Right lobe of liver (tissue), 6 donors: Measurements from ENCODE around the gene SCNN1A. TPM values are rescaled to one million over a fixed set of nuclear protein-coding genes. Genes with fewer than 3 reads are reported as not detected.

Source experiments
- ATAC-seq, 4 donors: fragments of 200-7000 bp; cut with Tn5 transposase; one replicate each; pipeline ENCODE4 v1.9.1; 2020; ENCODE audit warnings: mild to moderate bottlenecking in 4 of 4, moderate library complexity in 4 of 4
- DNase-seq, 3 donors: peaks; one replicate each; pipeline ENCODE4 v3.0.0-alpha.2; 2020
- H3K27ac ChIP-seq, 3 donors: fragments of 200-600 bp; one replicate each; pipeline ENCODE4 v1.8.0; 2022
- H3K27me3 ChIP-seq, 2 donors: fragments of 200-600 bp; one replicate each; pipeline ENCODE4 v1.8.0; 2022
- H3K36me3 ChIP-seq, 4 donors: fragments of 200-600 bp; sonication (generic) in 1 of 4; one replicate each; pipeline versions ENCODE4 v1.5.1 to v1.8.0; 2017 to 2022; ENCODE audit warnings: control low read depth in 1 of 4
- H3K4me1 ChIP-seq, 4 donors: fragments of 200-600 bp; sonication (generic) in 1 of 4; one replicate each; pipeline versions ENCODE4 v1.5.1 to v1.8.0; 2017 to 2022; ENCODE audit warnings: control low read depth in 1 of 4
- H3K4me3 ChIP-seq, 3 donors: fragments of 200-600 bp; one replicate each; pipeline ENCODE4 v1.8.0; 2022
- H3K9me3 ChIP-seq, 4 donors: fragments of 200-600 bp; sonication (generic) in 1 of 4; one replicate each; pipeline versions ENCODE4 v1.5.1 to v1.8.0; 2017 to 2022; ENCODE audit warnings: control low read depth in 1 of 4
- POLR2A ChIP-seq: fragments of 450-650 bp; IDR thresholded peaks from one replicate; pipeline ENCODE4 v1.6.1; 2017; ENCODE audit warnings: antibody characterized with exemption, mild to moderate bottlenecking
- WGBS: methylation state at CpG from one replicate; pipeline ENCODE4 v1.1.6; 2018; ENCODE audit warnings: low coverage, low lambda C conversion rate; ENCODE audit not compliant: insufficient coverage; ENCODE audit errors: missing lambda C conversion rate; 5-methylcytosine and 5-hydroxymethylcytosine counted together
- intact Hi-C, 2 donors: fragments of 100-400 bp; cut with DNase I; formaldehyde crosslinking; loops; one replicate each; pipeline versions ENCODE4 v1.11.2 to v1.14.1; 2022
- total RNA-seq, 6 experiments: library from RNA; depleted of rRNA in 2 of 6; stranded (reverse); fragments of >200 nt in 2 of 6; fragmentation: NEBNext Ultra II Directional in 3 of 6; extraction: Animal tissue kit (Norgen Biotek cat#: 25700) in 3 of 6; gene quantifications; one replicate each; pipeline versions ENCODE4 v1.1.0 to v1.2.4, GENCODE V29; 2016 to 2023
- TF ChIP-seq, protein P1 (sequence below), 4 donors: fragments of 200-600 bp in 3 of 4; fragments of 450-650 bp in 1 of 4; IDR thresholded peaks; one replicate each; pipeline versions ENCODE4 v1.5.1 to v1.8.0; 2016 to 2022; ENCODE audit warnings: antibody characterized with exemption in 4 of 4, mild to moderate bottlenecking in 2 of 4
- donor health status: DM: no; HTN: yes; CAD: no.
- donor health status: DM: no; HTN: no; CAD: no.
- donor health status: DM: no; HTN: no; CAD: no.
- donor health status: DM: no; HTN: yes; CAD: no.
- donor health status: DM: no; HTN: yes; CAD: no.

Gene SCNN1A
- total RNA-seq, 6 experiments from 2014 or later: 2.1 to 9.5 (median 6.0) TPM

GRCh38 chr12:6364044-6364374, 11.4 kb downstream of the SCNN1A start:
- no peaks in the 10 kb centered on the region for H3K27me3 ChIP-seq
- no peaks in the 10 kb centered on the region for H3K9me3 ChIP-seq
- peak overlapping the region; percentile 59 to 78 (median 66) for H3K4me3 ChIP-seq
- TF ChIP-seq, protein P1, sequence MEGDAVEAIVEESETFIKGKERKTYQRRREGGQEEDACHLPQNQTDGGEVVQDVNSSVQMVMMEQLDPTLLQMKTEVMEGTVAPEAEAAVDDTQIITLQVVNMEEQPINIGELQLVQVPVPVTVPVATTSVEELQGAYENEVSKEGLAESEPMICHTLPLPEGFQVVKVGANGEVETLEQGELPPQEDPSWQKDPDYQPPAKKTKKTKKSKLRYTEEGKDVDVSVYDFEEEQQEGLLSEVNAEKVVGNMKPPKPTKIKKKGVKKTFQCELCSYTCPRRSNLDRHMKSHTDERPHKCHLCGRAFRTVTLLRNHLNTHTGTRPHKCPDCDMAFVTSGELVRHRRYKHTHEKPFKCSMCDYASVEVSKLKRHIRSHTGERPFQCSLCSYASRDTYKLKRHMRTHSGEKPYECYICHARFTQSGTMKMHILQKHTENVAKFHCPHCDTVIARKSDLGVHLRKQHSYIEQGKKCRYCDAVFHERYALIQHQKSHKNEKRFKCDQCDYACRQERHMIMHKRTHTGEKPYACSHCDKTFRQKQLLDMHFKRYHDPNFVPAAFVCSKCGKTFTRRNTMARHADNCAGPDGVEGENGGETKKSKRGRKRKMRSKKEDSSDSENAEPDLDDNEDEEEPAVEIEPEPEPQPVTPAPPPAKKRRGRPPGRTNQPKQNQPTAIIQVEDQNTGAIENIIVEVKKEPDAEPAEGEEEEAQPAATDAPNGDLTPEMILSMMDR (IDR thresholded peaks at IDR 0.05): no peak
- TF ChIP-seq POLR2A: no peak
- ATAC-seq (no peak), DNase-seq (peak in 2 of 3 donors; percentile 74 to 80)
- peak overlapping the region; percentile 91 to 98 (median 92) for H3K27ac ChIP-seq
- intact Hi-C loops: no loop called here
- no peaks in the 10 kb centered on the region for H3K36me3 ChIP-seq
- peaks cover 0 to 46% (median 24%) of the 10 kb centered on the region in 4 donors for H3K4me1 ChIP-seq
- WGBS: 10% methylated on average over 4 of the region's 15 CpGs

- 4% methylated on average over 21 of the region's 59 CpGs for WGBS
Measured at GRCh38 chr12:6363330-6364043, 11.9 kb downstream of the SCNN1A start.

DNA sequence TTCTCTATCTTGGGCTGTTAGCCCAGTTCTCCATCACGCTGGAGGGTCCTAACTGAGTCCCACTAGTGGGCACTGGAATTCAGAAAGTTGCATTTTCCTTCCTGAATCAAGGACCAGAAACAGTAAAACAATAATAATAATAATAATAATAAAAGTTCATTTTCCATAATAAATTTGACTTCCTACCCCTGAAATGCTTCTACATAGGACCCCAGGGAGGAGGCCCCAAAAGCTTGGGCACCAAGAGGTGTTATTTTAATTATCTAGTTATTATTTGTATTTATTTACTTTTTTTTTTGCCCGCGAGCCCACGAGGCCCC, 12.4 kb downstream of the SCNN1A start:
- Histone ChIP-seq H3K4me1 (peaks cover 0 to 44% (median 20%) of the 10 kb centered on the region in 4 donors), H3K9me3 (no peaks in the 10 kb centered on the region), H3K27ac (peak overlapping the region; percentile 91 to 98 (median 92)), H3K36me3 (no peaks in the 10 kb centered on the region), H3K27me3 (no peaks in the 10 kb centered on the region), H3K4me3 (peak overlapping the region; percentile 59 to 78 (median 66))
- WGBS: 15% methylated on average over 4 of the region's 4 CpGs
- DNase-seq (no peak), ATAC-seq (no peak)
- intact Hi-C loops: no loop called here
- TF ChIP-seq, protein P1 (IDR thresholded peaks at IDR 0.05): no peak
- TF ChIP-seq POLR2A: no peak

More at GRCh38 chr12:6363330-6364043, 11.9 kb downstream of the SCNN1A start:
- peak; percentile 84 to 86 (median 85) for DNase-seq
- no peaks in the 10 kb centered on the region for H3K9me3 ChIP-seq
- peak overlapping the region; percentile 91 to 98 (median 92) for H3K27ac ChIP-seq
- TF ChIP-seq POLR2A: peak; percentile 78
- TF ChIP-seq, protein P1 (IDR thresholded peaks at IDR 0.05): no peak
- peaks cover 0 to 45% (median 22%) of the 10 kb centered on the region in 4 donors for H3K4me1 ChIP-seq
- intact Hi-C loops: no loop called here
- peak overlapping the region; percentile 59 to 78 (median 66) for H3K4me3 ChIP-seq
- ATAC-seq: peak; percentile 60 to 79 (median 72)
- no peaks in the 10 kb centered on the region for H3K27me3 ChIP-seq
- no peaks in the 10 kb centered on the region for H3K36me3 ChIP-seq

DNA sequence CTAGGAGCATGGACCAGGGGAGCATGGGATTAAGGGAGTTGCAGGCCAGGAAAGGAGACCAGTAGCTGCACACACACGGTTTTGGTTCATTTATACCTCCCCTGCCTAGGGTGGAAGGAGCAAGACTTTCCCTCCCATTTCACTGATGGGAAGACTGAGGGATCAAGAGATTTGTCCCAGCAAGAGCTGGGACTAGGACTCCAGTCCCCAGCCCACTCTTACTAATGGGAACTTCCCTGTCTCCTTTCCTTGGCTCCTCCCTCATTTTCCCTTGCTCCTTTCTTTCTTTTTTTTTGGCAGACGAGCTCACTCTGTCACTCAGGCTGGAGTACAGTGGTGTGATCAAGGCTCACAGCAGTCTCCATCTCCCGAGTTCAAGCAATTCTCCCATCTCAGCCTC, 13.0 kb downstream of the SCNN1A start:
- no peak for ATAC-seq

More for the DNA sequence above, 13.0 kb downstream of the SCNN1A start:
- 78% methylated on average over 2 of the region's 3 CpGs for WGBS
- H3K27me3 ChIP-seq: no peaks in the 10 kb centered on the region
- no peak overlapping the region for H3K4me3 ChIP-seq
- no peak for DNase-seq
- no peaks in the 10 kb centered on the region for H3K36me3 ChIP-seq
- H3K9me3 ChIP-seq: no peaks in the 10 kb centered on the region
- peaks cover 0 to 50% (median 20%) of the 10 kb centered on the region in 4 donors for H3K4me1 ChIP-seq
- H3K27ac ChIP-seq: peak overlapping the region; percentile 84 to 92 (median 91)
- TF ChIP-seq, protein P1 (IDR thresholded peaks at IDR 0.05): no peak
- no peak for TF ChIP-seq POLR2A
- intact Hi-C loops: no loop called here
